DOHH2 (cell line): ENCODE results near the gene NUP37.
"Not testable (repeated sequence)": the region's sequence is repeated elsewhere in the genome, so short reads cannot be mapped to it uniquely, and the experiment has no call there.

ENCODE experiments used
- H3F3A ChIP-seq: fragments of 200-600 bp; sonication (generic), shearing (Covaris generic); 2 replicates; pipeline ENCODE4 v1.6.0; 2016; ENCODE audit warnings: antibody characterized with exemption, mild to moderate bottlenecking; ENCODE audit not compliant: control insufficient read depth, insufficient read depth
- H3K27ac ChIP-seq: fragments of 200-600 bp; sonication (generic); 2 replicates; pipeline ENCODE4 v1.5.1; 2014; ENCODE audit warnings: low read depth, mild to moderate bottlenecking, low read length, moderate library complexity
- H3K27me3 ChIP-seq: fragments of 200-600 bp; sonication (generic); 2 replicates; pipeline ENCODE4 v1.6.1; 2014; ENCODE audit warnings: mild to moderate bottlenecking, low read length, mixed read lengths; ENCODE audit not compliant: control insufficient read depth
- H3K36me3 ChIP-seq: fragments of 200-600 bp; sonication (generic); 2 replicates; pipeline ENCODE4 v1.6.1; 2014; ENCODE audit warnings: mild to moderate bottlenecking, low read length, moderate library complexity, mixed read lengths; ENCODE audit not compliant: control insufficient read depth
- H3K4me1 ChIP-seq: fragments of 200-600 bp; sonication (generic); 2 replicates; pipeline ENCODE4 v1.6.1; 2014; ENCODE audit warnings: mild to moderate bottlenecking, low read length, mixed read lengths; ENCODE audit not compliant: control insufficient read depth
- H3K4me2 ChIP-seq: fragments of 200-600 bp; sonication (generic); 2 replicates; pipeline ENCODE4 v1.6.0; 2014; ENCODE audit warnings: mild to moderate bottlenecking, low read length, moderate library complexity
- H3K4me3 ChIP-seq: fragments of 200-600 bp; sonication (generic); 2 replicates; pipeline ENCODE4 v1.5.1; 2014; ENCODE audit warnings: mild to moderate bottlenecking, low read length, mixed read lengths
- H3K79me2 ChIP-seq: fragments of 200-600 bp; sonication (generic); 2 replicates; pipeline ENCODE4 v1.6.1; 2014; ENCODE audit warnings: mild to moderate bottlenecking, low read length, mixed read lengths; ENCODE audit not compliant: control insufficient read depth
- H3K9me2 ChIP-seq: fragments of 200-600 bp; sonication (generic); replicated peaks from 2 replicates; pipeline ENCODE4 v1.6.1; 2014; ENCODE audit warnings: mild to moderate bottlenecking, low read length, mixed read lengths; ENCODE audit not compliant: control insufficient read depth
- H3K9me3 ChIP-seq: fragments of 200-600 bp; sonication (generic); 2 replicates; pipeline ENCODE4 v1.6.1; 2014; ENCODE audit warnings: antibody characterized with exemption, low read length, mixed read lengths; ENCODE audit not compliant: control insufficient read depth, insufficient read depth
- H4K20me1 ChIP-seq: fragments of 200-600 bp; sonication (generic); 2 replicates; pipeline ENCODE4 v1.6.0; 2014; ENCODE audit warnings: low read depth, mild to moderate bottlenecking, antibody characterized with exemption, low read length, moderate library complexity; ENCODE audit not compliant: control insufficient read depth, insufficient read depth
- CTCF ChIP-seq: fragments of 200-600 bp; sonication (generic); IDR thresholded peaks from one replicate; pipeline ENCODE4 v1.5.1; 2014; ENCODE audit warnings: antibody characterized with exemption, mild to moderate bottlenecking, low read depth, low read length; ENCODE audit not compliant: poor library complexity, severe bottlenecking
- EZH2phosphoT487 ChIP-seq: fragments of 200-600 bp; sonication (generic); IDR thresholded peaks from 2 replicates; pipeline ENCODE4 v1.6.1; 2017; ENCODE audit warnings: borderline replicate concordance, mild to moderate bottlenecking, antibody characterized with exemption, low read length, moderate library complexity, mixed read lengths

The NUP37 gene

DNA sequence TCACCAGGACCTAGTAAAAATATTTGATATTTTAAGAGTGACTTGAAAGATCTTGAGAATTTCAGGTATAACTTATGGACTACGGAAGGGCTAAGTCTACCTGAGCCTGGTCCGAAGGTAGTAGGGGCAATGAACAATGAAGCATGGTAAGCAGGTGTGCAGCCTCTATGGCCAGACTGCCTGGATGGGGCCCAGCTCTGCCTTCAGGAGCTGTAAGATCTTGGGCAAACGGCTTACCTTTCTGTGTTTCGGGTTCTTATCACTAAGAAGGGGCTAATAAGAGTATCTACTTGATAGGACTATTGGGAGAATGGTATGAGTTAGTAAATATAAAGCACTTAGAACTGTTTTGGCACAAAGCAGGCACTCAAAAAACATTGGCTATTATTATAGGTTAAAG lies 39.1 kb downstream of the NUP37 start:
- Histone ChIP-seq H3K27ac (no peak overlapping the region), H3K4me2 (no peak overlapping the region), H3K9me2 (no peaks in the 10 kb centered on the region)

DNA sequence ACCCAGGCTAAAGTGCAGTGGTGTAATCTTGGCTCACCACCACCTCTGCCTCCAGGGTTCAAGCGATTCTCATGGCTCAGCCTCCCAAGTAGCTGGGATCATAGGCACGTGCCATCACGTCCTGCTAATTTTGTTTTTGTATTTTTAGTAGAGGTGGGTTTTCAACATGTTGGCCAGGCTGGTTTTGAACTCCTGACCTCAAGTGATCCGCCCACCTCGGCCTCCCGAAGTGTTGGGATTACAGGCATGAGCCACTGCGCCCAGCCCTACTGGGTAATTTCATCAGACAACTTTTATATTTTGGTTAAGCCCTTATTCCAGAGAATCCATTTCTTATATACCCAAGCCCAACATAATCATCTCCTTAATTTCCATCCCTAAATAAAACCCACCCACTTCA lies 47.8 kb downstream of the NUP37 start:
- H3K36me3 ChIP-seq: peaks cover 18% of the 10 kb centered on the region
- H3K9me3 ChIP-seq, H3K9me2 ChIP-seq, H3K4me3 ChIP-seq, H3K4me2 ChIP-seq, H3K79me2 ChIP-seq, H3K4me1 ChIP-seq, H3K27me3 ChIP-seq, H3F3A ChIP-seq, H4K20me1 ChIP-seq, H3K27ac ChIP-seq: not testable (repeated sequence)

More for the DNA sequence above, 39.1 kb downstream of the NUP37 start:
- Histone ChIP-seq H3K36me3 (peaks cover 72% of the 10 kb centered on the region), H4K20me1 (no peaks in the 10 kb centered on the region), H3K27me3 (no peaks in the 10 kb centered on the region), H3F3A (no peaks in the 10 kb centered on the region), H3K79me2 (no peaks in the 10 kb centered on the region), H3K9me3 (no peaks in the 10 kb centered on the region), H3K4me1 (no peaks in the 10 kb centered on the region), H3K4me3 (no peak overlapping the region)
- TF ChIP-seq EZH2phosphoT487 (no peak), CTCF (no peak)

GRCh38 chr12:102069707-102070106 lies 50.2 kb downstream of the NUP37 start:
- H3K9me3 ChIP-seq: no peaks in the 10 kb centered on the region
- H4K20me1 ChIP-seq: no peaks in the 10 kb centered on the region
- H3K4me1 ChIP-seq: no peaks in the 10 kb centered on the region
- no peaks in the 10 kb centered on the region for H3K9me2 ChIP-seq
- H3K4me2 ChIP-seq: no peak overlapping the region
- no peaks in the 10 kb centered on the region for H3K36me3 ChIP-seq
- H3K27ac ChIP-seq: no peak overlapping the region
- no peaks in the 10 kb centered on the region for H3F3A ChIP-seq
- H3K27me3 ChIP-seq: no peaks in the 10 kb centered on the region
- TF ChIP-seq EZH2phosphoT487 (no peak), CTCF (no peak)
- H3K79me2 ChIP-seq: no peaks in the 10 kb centered on the region
- H3K4me3 ChIP-seq: no peak overlapping the region

DNA sequence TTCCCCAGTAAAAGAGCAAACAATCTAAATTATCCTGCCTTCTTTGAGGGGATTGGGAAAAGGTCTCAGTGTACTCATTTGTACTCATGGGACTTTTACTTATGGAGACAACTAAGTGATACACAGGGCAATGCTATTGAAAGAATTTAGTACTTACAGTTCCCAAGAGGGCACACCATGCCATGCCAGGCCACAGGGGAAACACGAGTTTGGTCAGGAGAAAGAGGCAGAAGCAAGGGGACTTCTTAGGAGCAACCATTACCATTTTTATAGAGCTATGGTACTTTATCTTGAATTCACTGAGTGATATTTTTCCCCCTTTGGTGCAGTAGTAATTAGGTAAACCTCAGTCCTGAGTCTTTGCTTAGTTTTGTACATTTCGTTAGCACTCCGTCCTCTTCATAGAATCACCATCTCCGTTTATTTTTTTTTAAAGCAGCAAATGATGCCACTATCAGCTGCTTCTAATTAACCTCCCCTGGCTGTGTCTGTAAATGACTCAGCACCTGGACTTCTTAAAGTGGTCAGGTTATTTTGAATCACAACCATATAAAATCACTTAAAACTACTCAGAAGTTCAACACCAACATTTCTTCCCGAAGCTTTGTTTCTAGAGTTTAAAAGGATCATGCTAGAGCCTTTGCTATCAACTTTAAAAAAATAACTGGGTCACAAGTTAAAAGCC lies 52.2 kb downstream of the NUP37 start:
- Histone ChIP-seq H3K4me3 (no peak overlapping the region), H3K27me3 (no peaks in the 10 kb centered on the region), H3K4me2 (no peak overlapping the region), H4K20me1 (no peaks in the 10 kb centered on the region), H3K9me3 (no peaks in the 10 kb centered on the region), H3K4me1 (no peaks in the 10 kb centered on the region), H3K36me3 (no peaks in the 10 kb centered on the region), H3F3A (no peaks in the 10 kb centered on the region), H3K9me2 (no peaks in the 10 kb centered on the region), H3K79me2 (no peaks in the 10 kb centered on the region), H3K27ac (no peak overlapping the region)
- no peak for TF ChIP-seq CTCF
- TF ChIP-seq EZH2phosphoT487: no peak
